HCT116 (cell line): ENCODE measurements around the gene GAMT.

Experiments
- CBX3 ChIP-seq: IDR thresholded peaks from 2 replicates; pipeline ENCODE4 v1.6.1; 2012; ENCODE audit warnings: low read depth
- CTCF ChIP-seq, 3 experiments: fragments of 200-600 bp in 1 of 3; sonication (generic) in 1 of 3; IDR thresholded peaks in 2 of 3; conservative IDR thresholded peaks in 1 of 3; 2 replicates each; pipeline ENCODE4 v1.5.1; 2012 to 2017; ENCODE audit warnings: low read depth in 2 of 3, low read length in 2 of 3, antibody characterized with exemption in 1 of 3, borderline replicate concordance in 1 of 3, control low read depth in 1 of 3, mild to moderate bottlenecking in 1 of 3, mixed read lengths in 1 of 3, mixed run types in 1 of 3, moderate library complexity in 1 of 3; ENCODE audit not compliant: insufficient read depth in 1 of 3
- FOSL1 ChIP-seq: IDR thresholded peaks from 2 replicates; pipeline ENCODE4 v1.6.1; 2012; ENCODE audit warnings: low read depth
- POLR2AphosphoS5 ChIP-seq: IDR thresholded peaks from 2 replicates; pipeline ENCODE4 v1.6.1; 2011; ENCODE audit warnings: mild to moderate bottlenecking, low read depth, low read length, moderate library complexity
- REST ChIP-seq: IDR thresholded peaks from 2 replicates; pipeline ENCODE4 v1.6.1; 2012; ENCODE audit warnings: low read depth
- SIN3A ChIP-seq: IDR thresholded peaks from 2 replicates; pipeline ENCODE4 v1.6.1; 2012; ENCODE audit warnings: low read depth
- YY1 ChIP-seq: IDR thresholded peaks from 2 replicates; pipeline ENCODE4 v1.6.1; 2011; ENCODE audit warnings: low read length, low read depth, moderate library complexity, mild to moderate bottlenecking; ENCODE audit not compliant: insufficient replicate concordance; ENCODE audit errors: extremely low read depth

GRCh38 chr19:1399079-1399478 lies 2.3 kb downstream of the GAMT start:
- TF ChIP-seq REST (no peak), CBX3 (no peak), POLR2AphosphoS5 (no peak), CTCF (IDR thresholded peaks at IDR 0.05 in 2 of 3, conservative IDR thresholded peaks at IDR 0.05 in 1 of 3; ENCODE audit: borderline replicate concordance in 1 of 3, insufficient read depth in 1 of 3, low read depth in 2 of 3, low read length in 2 of 3) (no peak), YY1 (no peak), SIN3A (no peak), FOSL1 (no peak)
